ENCODE data around the gene MARCHF5.

Gene MARCHF5

DNA sequence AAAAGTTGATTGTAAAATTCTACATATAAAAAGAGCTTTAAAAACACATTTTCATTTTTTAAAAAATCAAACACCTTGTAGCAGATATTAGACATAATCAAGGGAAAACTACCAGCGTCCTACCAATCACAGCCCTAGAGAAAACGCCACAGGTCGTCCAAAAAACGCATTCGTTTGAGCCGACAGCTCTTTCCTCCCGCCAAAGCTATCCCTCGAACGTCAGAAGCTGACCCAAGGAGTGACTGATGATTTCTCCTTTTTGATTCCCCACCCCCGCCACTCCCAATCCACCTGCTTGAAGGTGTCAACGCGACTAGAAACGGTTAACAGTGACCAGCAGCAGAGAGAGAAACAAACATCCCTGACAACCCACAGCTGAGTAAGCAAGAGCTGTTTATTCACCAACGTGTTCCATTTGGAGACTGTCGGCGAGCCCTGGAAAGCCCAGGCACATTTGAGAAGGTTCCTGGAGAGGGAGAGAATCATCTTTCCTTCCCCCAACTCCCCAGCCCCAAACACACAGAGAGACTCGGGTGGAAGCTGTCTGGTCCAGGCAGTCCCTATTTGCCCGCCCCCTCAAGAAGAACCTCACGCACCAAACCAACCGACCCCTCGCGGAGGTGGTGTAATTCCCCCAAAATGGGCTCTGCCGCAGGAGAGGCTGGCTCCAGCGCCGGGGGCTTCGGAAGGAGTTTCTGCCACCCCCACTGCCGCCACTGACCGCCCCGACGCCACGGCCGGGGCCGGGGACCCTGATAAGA lies 711 bp upstream of the MARCHF5 start:
- H3K4me2 ChIP-seq (ENCODE audit: low read depth, low read length) = peak overlapping the region; percentile 78
- H3K36me3 ChIP-seq (replicated peaks; ENCODE audit: insufficient read depth, low read length) = no peaks in the 10 kb centered on the region
- H3K4me3 ChIP-seq (ENCODE audit: low read length) = peak overlapping the region; percentile 96
- H3K9me3 ChIP-seq (replicated peaks; ENCODE audit: insufficient read depth, low read length) = no peaks in the 10 kb centered on the region
- peak overlapping the region; percentile 95 for H2AFZ ChIP-seq (ENCODE audit: low read length)
- peaks cover 82% of the 10 kb centered on the region for H3K79me2 ChIP-seq (ENCODE audit: low read length)
- peak; percentile 57 for DNase-seq
- H3K4me1 ChIP-seq (ENCODE audit: low read length) = 0 out of 2 replicates have a peak, but pooled peaks cover 7% of the 10 kb centered on the region
- no peaks in the 10 kb centered on the region for H4K20me1 ChIP-seq (ENCODE audit: insufficient read depth, low read length)
- TF ChIP-seq CTCF (IDR thresholded peaks at IDR 0.05; ENCODE audit: low read length) (no peak), EZH2 (optimal IDR thresholded peaks at IDR 0.05; ENCODE audit: low read depth, low read length) (no peak), EZH2phosphoT487 (IDR thresholded peaks at IDR 0.05; ENCODE audit: low read length) (no peak)
- H3K9ac ChIP-seq (ENCODE audit: low read length) = peak overlapping the region; percentile 92
- H3K9me2 ChIP-seq (replicated peaks; ENCODE audit: insufficient read depth, low read length) = no peaks in the 10 kb centered on the region
- H3K27ac ChIP-seq (ENCODE audit: low read length) = peak overlapping the region; percentile 76
- no peaks in the 10 kb centered on the region for H3K27me3 ChIP-seq (replicated peaks; ENCODE audit: insufficient read depth, low read length)
- no peaks in the 10 kb centered on the region; the same call in 1 of the 2 replicates for H3F3A ChIP-seq (ENCODE audit: insufficient read depth, low read length)

GRCh38 chr10:92291616-92291865 lies 574 bp downstream of the MARCHF5 start:
- H2AFZ ChIP-seq (ENCODE audit: low read length) = peak overlapping the region; percentile 89
- H3K9me2 ChIP-seq (replicated peaks; ENCODE audit: insufficient read depth, low read length) = no peaks in the 10 kb centered on the region
- DNase-seq = peak; percentile 21
- H3K4me3 ChIP-seq (ENCODE audit: low read length) = peak overlapping the region; percentile 96
- H3K4me1 ChIP-seq (ENCODE audit: low read length) = 0 out of 2 replicates have a peak, but pooled peaks cover 7% of the 10 kb centered on the region
- TF ChIP-seq CTCF (IDR thresholded peaks at IDR 0.05; ENCODE audit: low read length) (no peak), EZH2phosphoT487 (IDR thresholded peaks at IDR 0.05; ENCODE audit: low read length) (no peak), EZH2 (optimal IDR thresholded peaks at IDR 0.05; ENCODE audit: low read depth, low read length) (no peak)
- peak overlapping the region; percentile 74 for H3K4me2 ChIP-seq (ENCODE audit: low read depth, low read length)
- no peaks in the 10 kb centered on the region; the same call in 1 of the 2 replicates for H3F3A ChIP-seq (ENCODE audit: insufficient read depth, low read length)
- H3K9ac ChIP-seq (ENCODE audit: low read length) = peak overlapping the region; percentile 92
- no peaks in the 10 kb centered on the region for H3K9me3 ChIP-seq (replicated peaks; ENCODE audit: insufficient read depth, low read length)
- H3K36me3 ChIP-seq (replicated peaks; ENCODE audit: insufficient read depth, low read length) = no peaks in the 10 kb centered on the region
- no peaks in the 10 kb centered on the region for H3K27me3 ChIP-seq (replicated peaks; ENCODE audit: insufficient read depth, low read length)
- H3K27ac ChIP-seq (ENCODE audit: low read length) = peak overlapping the region; percentile 76
- H3K79me2 ChIP-seq (ENCODE audit: low read length) = peaks cover 87% of the 10 kb centered on the region
- H4K20me1 ChIP-seq (ENCODE audit: insufficient read depth, low read length) = no peaks in the 10 kb centered on the region

DNA sequence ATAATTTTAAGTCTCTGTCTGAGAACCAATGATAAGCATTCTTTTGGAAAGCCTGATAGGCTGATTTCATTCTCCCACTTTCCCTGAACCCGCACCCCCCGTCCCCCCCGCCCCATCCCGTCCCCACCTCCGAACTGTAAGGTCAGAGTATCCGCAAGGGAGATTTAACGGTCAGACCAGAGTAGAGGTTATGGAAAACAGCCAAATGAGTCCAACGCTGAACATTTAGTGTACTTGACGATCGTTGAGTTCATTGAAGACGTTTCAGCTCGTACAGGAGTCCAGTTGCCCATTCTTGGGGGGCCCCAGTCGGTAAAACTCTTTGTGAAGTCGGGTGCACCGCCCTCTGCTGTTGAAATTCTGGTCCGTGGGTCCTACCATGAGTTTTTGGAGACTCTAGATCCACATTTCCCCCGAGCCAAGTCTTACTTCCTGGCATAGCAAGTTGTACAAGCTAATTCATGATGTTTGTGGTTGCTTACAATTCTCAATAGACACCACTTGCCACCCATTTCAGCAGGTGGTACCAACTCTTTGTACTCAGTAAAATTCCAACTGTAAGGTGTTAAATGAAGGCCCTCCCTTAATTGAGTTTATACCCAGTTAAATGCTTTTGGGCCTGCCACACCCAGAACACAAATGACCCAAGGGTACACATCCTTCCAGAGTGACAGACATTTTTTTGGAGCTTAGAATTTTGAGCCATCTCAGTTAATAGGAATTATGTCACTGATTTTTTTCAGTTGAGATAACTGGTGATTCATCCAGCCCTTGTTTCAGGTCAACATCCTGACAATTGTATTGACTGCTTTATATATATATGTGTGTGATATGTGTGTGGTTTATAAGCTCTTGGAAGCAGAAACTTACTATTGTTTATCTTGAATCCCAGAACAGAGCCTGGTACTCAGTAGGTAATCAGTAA lies 1.2 kb downstream of the MARCHF5 start:
- Histone ChIP-seq H3K36me3 (replicated peaks; ENCODE audit: insufficient read depth, low read length) (no peaks in the 10 kb centered on the region), H3K4me2 (ENCODE audit: low read depth, low read length) (peak overlapping the region; percentile 74), H4K20me1 (ENCODE audit: insufficient read depth, low read length) (no peaks in the 10 kb centered on the region), H3K27me3 (replicated peaks; ENCODE audit: insufficient read depth, low read length) (no peaks in the 10 kb centered on the region), H3K9me3 (replicated peaks; ENCODE audit: insufficient read depth, low read length) (no peaks in the 10 kb centered on the region), H2AFZ (ENCODE audit: low read length) (no peak overlapping the region), H3K27ac (ENCODE audit: low read length) (peak overlapping the region; percentile 76; the same call in 1 of the 2 replicates), H3K9ac (ENCODE audit: low read length) (peak overlapping the region; percentile 92), H3K79me2 (ENCODE audit: low read length) (peaks cover 87% of the 10 kb centered on the region), H3K9me2 (replicated peaks; ENCODE audit: insufficient read depth, low read length) (no peaks in the 10 kb centered on the region), H3F3A (ENCODE audit: insufficient read depth, low read length) (no peaks in the 10 kb centered on the region; the same call in 1 of the 2 replicates), H3K4me3 (ENCODE audit: low read length) (peak overlapping the region; percentile 96), H3K4me1 (ENCODE audit: low read length) (0 out of 2 replicates have a peak, but pooled peaks cover 7% of the 10 kb centered on the region)
- TF ChIP-seq CTCF (IDR thresholded peaks at IDR 0.05; ENCODE audit: low read length) = peak; percentile 69
- no peak for TF ChIP-seq EZH2phosphoT487 (IDR thresholded peaks at IDR 0.05; ENCODE audit: low read length)
- DNase-seq = peak; percentile 76
